ENCODE data around the gene FCRL1. TPM values are rescaled to one million over a fixed set of nuclear protein-coding genes. Genes with fewer than 3 reads are reported as not detected.

The FCRL1 gene
- total RNA-seq, 1 donor from 2014 or later: 1.2 TPM

DNA sequence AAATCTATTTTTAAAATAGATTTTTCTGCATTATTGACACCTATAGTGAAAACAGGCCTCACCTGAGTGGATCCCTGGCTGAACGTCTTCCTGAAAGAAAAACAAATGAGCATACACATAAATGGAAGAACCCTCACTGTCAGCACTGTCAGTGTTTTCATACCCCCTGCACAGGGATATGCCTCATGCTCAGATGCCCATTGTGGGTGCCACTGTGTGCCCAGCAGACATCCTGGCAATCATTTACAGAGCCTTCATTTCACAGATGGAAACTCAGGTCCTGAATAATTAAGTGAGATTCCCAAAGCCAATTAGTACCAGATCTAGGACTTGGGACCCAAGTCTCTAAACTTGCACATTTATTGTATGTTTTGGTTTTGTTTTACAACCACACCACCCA lies 19.9 kb downstream of the FCRL1 start:
- no peak for ATAC-seq

DNA sequence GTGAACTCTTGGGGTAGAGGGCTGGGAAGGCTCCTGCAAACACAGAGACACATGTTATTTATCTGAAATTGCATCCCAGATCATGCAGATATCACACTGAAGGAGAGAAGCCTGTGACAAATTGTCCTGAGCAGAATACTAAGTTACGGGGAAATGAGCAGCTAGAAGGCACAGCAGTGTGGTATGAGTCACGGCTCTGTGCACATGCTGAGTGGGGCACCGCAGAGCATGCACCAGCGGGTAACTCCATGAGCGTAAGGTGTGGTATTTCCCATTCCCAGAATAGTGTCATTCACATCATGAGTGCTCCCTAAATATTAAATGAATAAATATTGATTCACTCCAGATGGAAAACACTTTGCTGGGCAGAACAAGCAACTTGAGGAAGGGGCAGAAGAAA lies 21.7 kb downstream of the FCRL1 start:
- ATAC-seq: no peak

DNA sequence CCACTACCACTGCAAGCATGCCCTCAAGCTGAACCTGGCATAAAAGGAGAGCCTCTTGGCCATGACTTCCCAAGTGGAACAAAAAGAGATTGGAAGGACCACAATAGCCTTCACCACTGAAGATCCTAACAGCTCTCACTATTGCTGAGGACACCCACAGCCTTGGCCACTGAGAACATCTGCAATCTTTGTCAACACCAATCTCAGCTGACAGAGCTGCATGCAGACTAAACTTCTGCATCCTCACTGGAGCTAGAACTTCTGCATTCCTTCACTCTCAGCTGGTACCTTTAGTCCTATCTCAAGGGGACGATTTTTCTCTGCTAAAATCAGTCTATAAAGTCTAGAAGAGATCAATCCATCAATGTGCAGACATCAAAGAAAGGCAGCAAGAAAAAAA lies 34.7 kb downstream of the FCRL1 start:
- ATAC-seq: no peak

DNA sequence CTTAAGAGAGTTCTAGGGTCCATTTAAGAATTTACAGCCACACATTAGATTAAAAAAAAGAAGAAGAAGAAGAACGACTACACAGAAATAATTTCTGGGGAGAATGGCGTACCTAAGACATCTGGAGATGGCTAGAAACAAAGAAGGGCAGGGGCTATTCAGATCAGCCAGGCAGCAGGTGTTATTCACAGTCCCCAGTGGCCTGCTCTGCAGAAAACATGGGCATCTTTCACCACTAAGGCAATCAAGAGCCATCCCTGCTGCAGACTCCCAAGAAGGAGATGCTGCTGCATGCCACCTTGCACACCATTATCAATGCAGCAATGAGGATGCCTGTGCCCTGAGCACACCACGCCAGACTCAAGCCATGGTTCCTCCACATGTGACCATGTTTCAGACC lies 35.1 kb downstream of the FCRL1 start:
- no peak for ATAC-seq

DNA sequence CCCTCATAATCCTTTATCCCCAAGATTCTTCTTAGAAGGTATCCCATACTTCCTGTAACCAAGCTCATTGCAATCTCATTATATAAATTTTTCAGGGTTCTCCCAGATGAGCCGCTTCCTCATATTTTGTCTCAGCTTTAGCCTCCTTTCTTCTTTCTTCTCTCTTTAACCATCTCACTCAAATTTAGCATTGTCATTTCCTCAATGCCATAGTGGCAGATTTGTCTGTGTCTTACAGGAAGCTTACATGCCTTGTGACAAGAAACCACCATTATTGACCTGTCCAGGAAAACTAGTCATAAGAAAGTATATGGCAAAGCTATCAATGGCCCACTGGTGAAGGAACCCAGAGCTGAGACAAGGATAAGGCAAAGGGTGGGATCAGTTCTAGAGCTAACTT lies 37.0 kb downstream of the FCRL1 start:
- ATAC-seq: no peak

DNA sequence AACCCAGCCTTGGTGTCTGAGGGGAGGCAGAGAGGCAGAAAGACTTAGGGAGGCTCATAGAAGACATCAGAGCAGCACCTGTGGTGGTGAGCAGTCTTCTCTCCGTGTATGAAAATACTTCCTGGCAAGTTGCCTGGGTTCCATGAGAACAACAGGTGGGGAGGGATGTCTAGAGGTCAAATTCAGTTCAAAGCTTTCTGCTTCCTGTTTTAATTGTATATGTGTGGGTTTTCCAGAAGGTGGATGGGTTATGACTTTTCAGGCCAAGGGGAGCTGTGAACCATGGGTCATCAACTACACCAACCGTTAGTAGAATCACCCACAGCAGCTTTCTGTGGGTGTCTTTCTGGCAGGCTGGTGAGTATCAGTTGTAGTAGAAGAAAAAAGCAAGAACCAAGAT lies 38.9 kb downstream of the FCRL1 start:
- ATAC-seq: no peak

DNA sequence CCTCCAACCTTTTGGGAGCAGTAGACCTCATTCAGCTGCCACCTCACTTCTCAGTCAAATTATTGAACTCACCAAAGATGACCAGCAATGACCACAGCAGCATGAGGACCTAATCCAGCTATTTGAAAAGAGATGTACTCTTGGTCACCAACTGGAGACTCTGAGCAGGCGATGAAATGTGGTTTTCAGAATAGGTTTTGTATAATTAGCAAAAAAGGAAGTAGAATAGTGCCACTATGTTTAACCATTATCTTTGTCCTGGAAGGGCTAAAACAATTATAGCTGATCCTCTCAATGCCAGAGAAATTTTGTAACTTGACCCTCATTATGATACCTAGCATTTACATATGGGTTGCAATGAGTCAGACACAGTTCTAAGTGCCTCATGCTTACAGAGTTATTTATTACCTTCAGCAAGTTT lies 42.9 kb downstream of the FCRL1 start, which contains the start of gene FCRL2:
FCRL2 (minus strand) TSS at position 162 of the 421 bp plus-strand sequence; CDS start at position 103, 59 bp downstream.
- no peak for ATAC-seq

DNA sequence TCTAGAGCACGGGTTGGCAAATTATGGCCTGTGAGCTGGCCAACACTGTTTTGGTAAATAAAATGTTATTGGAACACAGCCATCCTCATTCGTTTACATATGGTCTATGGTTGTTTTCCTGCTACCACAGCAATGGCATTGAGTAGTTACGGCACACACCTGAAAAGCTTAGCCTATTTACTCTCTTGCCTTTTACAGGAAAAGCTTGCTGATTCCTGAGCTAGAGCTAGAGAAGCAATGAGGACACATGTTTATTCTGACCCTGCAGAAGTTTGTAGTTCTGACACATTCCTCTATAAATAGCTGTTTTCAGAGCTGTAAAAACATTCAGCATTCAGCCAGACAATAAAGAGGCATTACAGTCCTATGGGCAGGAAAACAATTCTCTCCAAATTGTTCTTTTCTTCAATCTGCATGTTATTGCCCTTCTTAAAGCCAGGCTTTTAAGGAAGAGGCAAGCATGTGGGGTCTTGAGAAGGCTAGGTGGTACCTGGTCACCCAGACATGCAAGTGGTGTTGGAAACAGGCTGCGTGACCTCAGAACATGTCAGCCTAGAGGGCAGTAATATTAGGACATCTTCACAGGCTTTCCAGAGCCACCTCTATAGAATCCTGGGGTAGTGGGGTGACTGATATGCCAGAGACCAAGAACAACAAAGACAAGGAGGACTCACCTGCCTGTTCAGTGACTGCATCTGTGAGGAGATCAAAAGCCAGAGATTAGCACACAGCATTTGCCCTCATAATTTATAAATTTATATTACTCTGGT lies 44.6 kb downstream of the FCRL1 start:
- ATAC-seq: no peak

DNA sequence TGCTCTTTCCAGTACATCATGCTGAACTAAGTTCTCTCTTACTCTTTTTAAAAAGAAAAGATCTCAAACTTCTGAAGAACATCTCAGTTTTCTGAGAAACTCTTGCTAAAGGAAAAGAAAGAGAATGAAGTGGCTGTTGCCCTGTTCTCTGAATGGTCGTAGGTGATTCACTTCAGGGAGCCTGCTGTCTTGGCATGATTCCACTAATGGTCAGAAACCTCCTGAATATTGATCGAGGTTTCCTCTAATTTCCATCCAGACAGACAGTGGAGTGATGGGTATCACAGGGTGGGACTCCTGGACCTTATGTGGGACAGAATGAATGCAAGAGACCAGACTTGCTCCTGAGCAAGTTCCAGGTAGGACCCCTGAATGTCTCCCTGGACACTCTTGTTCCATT lies 45.5 kb downstream of the FCRL1 start:
- ATAC-seq: no peak

DNA sequence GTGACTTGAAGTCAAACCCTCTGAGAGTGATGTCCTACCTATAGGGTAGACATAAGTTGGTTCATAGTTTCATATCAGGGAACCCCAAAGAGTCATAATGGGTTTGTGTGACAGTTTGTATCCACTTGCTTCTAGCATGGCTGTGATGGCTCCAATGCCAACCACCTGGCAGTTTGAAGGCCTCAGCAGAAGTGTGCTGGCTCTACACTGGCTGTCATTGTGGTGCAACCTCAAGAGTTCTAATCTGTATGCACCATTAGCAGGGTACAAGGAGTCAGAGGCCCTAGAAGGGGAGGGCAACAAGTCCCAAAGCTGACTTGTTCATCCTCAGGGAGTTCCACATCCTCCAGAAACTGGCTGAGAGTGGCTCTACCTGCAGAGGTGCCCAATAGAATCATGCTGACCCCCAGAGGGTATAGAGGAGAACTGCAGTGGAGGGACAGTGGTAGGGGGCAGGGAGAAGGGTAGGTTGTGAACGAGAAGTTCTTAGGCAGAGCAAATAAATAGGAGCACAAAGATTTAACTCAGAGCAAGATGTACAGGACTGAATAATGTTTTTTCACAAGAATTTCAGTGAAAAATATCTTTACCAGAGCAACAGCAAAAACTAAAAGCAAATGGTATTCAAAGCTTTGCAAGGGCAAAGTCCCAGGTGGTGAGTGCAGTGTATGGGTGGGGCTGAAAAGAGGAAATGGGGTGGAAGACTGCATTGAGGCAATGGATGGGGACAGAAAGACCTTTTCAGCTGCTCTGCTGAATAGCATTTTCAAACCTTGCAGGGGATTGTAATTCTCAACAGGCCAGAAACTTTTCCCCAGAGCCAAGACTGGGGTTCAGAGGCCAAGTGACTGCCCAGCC lies 46.2 kb downstream of the FCRL1 start:
- peak; percentile 48 for ATAC-seq

DNA sequence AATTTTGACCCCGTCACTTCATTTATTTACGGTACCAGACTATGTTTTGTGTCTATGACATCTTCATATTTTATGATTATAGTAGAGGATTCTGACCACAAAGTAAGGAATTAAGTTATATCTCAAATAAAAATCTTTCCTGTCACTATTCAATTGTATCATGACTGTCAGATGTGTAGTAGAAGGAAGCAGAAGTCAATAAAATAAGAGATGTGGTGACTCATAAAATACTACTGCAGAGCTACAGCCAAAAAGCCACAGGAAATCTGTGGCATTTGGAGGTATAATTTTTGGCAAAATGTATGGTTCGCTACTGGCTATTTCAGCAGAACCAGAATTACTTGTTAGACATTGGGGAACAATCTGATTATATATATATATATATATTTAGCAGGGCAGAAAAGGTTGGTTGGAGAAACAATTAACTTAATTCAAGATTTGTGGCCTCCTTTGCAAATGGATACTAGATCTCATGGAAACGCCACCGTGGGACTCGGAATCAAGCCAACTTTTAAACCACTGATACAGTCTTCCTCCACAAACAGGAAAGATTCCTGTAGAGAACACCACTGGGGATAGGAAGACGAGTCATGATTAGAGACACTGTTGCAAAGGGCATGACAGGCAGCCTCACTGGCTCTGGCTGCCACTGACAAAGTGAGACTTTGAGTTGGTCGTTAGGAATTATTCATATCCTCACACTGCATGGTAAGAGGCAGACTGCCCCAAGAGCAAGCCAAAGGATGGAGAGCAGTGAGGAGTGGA lies 48.1 kb downstream of the FCRL1 start:
- no peak for ATAC-seq

DNA sequence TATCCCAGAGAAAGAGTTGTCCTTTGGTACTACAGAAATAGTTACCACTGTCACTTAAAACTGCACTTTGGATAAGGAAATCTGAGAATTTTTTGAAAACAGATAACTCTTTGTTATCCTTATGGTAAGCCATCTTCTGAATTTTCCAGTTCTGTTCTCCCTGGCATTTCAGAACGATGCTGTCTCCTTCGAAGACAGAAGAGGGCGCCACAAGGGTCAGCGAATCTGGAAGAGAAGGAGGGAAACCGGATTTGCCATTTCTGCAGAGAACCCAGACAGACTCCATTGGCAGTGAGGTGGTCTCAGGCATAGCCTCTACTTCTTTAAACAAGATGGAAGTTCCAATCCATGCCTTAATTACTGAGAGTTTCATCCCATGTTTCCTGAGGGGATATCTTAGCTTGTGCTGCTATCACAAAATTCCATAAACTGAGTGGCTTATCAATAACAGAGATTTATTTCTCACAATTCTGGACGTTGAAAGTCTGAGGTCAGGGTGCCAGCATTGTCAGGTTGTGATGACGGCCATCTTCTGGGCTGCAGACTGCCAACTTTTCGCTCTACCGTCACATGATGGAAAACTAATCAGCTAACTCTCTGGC lies 49.4 kb downstream of the FCRL1 start:
- ATAC-seq: no peak

DNA sequence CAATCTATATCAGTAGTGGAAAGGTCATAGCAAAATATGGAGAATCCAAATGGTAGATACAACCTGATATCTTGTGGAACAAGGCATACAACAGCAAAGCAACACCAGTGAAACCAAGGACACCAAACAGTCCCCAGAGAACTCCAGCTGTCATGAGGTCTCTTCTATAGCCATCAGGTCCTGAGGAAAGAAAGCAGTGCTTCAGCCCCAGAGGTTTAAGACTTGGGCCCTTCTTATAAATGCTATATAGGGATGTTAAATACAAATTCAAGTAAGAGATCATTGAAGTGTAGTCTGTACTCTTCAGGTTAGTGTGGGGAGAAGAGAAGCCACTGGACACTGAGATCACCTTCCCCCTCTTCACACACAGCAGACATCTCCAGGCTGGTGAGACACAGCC lies 53.1 kb downstream of the FCRL1 start:
- no peak for ATAC-seq

DNA sequence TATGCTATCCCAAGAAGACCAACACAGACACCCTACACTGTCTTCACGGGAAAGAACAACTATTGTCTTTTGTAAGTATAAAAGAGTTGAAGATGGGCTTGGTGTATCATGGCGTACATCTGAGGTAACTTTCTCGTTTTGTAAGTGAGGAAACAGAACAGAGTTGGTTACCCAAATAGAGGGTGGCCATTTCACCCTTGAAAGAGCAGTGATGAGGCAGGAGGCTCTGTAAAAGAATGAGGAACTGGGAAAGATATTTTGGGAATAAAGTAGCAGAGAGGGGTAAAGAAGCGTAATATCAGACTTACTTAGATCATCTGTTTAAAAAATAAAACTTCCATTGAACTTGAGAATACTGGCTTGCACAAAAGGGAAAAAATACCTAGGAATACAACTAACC lies 61.9 kb downstream of the FCRL1 start:
- no peak for ATAC-seq

DNA sequence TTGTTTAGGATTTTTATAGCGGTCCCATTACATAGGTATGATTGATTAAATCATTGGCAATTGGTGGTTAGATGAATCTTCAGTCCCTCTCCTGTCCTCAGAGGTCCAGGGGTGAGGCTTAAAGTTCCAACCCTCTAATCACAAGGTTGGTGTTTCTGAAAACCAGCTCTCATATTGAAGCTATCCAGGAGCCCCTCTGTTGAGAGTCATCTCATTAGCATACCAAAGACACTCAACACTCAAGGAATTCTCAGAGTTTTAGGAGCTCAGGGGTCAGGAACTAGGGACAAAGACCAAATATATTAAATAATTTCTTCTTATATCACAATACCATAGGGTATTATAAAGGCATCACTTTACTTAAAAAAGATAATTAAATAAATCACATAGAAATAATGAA lies 66.3 kb downstream of the FCRL1 start:
- ATAC-seq: no peak

DNA sequence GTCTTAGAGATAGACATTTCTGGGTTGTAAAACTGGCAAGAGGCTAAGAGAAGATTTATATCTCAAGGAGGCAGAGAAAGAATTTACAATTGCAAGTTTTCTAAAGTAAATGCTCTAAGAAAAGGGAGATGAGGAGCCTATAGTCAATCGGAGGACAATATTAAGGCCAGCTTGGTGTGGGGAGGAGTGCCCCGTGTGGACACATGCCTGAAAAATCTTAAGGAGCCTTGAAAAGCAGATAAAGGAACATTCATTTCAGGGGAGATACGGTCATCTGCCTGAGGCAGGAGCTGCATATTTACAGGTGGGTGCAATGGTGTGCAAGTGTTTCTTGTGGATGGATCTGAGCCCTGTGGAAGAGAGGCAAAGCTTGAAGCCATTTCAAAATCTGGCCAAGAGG lies 68.6 kb downstream of the FCRL1 start:
- no peak for ATAC-seq

DNA sequence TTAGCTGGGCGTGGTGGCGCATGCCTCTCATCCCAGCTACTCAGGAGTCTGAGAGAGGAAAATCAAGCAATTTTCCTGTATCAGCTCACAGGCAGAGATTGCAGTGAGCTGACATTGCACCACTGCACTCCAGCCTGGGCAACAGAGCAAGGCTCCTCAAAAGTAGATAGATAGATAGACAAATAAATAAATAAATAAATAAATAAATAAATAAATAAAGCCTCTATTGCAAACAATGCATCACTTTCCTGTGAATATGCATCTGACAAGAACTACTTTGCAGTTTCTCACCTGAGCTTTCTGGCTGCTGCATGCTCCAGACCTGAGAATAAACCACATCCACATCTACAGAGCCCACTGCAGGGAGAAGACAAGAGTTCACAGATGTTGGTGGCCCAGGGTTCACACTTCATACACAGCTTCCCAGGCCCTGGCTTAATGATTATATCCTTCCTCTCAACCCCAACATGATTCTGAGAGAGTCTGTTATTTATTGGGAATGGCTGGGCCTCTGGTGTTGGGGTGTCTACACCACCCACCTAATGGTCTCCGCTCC lies 71.6 kb downstream of the FCRL1 start:
- ATAC-seq: no peak

Other genes with a start within 250 kb of the FCRL1 start
- gene FCRL4, start 222.0 kb downstream of the FCRL1 start, total RNA-seq: 0.04 TPM
- 0.20 TPM for gene FCRL3, start 119.4 kb downstream of the FCRL1 start, total RNA-seq
- gene FCRL2, start 43.0 kb downstream of the FCRL1 start, total RNA-seq: 0.56 TPM
- not detected for gene CD5L, start 21.7 kb upstream of the FCRL1 start, total RNA-seq
- gene KIRREL1, start 173.5 kb upstream of the FCRL1 start, total RNA-seq: 9.9 TPM